ENCODE data around the gene ARVCF. TPM values are rescaled to one million over a fixed set of nuclear protein-coding genes. Genes with fewer than 3 reads are reported as not detected.

Gene ARVCF
- total and polyA plus RNA-seq, 9 of the 15 experiments (the other 6 are each of a cell fraction or from before 2014, with no cell fraction given): 0.03 to 97.4 (median 15.6) TPM

GRCh38 chr22:20021196-20022181, 4.9 kb upstream of the ARVCF start (continued):
- TF ChIP-seq, protein P1, sequence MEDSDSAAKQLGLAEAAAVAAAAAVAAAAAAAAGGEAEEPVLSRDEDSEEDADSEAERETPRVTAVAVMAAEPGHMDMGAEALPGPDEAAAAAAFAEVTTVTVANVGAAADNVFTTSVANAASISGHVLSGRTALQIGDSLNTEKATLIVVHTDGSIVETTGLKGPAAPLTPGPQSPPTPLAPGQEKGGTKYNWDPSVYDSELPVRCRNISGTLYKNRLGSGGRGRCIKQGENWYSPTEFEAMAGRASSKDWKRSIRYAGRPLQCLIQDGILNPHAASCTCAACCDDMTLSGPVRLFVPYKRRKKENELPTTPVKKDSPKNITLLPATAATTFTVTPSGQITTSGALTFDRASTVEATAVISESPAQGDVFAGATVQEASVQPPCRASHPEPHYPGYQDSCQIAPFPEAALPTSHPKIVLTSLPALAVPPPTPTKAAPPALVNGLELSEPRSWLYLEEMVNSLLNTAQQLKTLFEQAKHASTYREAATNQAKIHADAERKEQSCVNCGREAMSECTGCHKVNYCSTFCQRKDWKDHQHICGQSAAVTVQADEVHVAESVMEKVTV (CRISPR knock-in tag; IDR thresholded peaks at IDR 0.05): peak; percentile 22; the same call in 1 of the 2 replicates
- 0 out of 2 replicates have a peak, but pooled peaks have one; percentile 29 for TF ChIP-seq ZNF354B (CRISPR knock-in tag; IDR thresholded peaks at IDR 0.05)
- no peak for TF ChIP-seq PHB2 (IDR thresholded peaks at IDR 0.05; ENCODE audit: low read depth)
- TF ChIP-seq ARID2 (IDR thresholded peaks at IDR 0.05): no peak
- TF ChIP-seq CHD4 (IDR thresholded peaks at IDR 0.05; ENCODE audit: insufficient read depth, insufficient replicate concordance, low read depth, low read length, poor library complexity, severe bottlenecking): peak; percentile 43
- TF ChIP-seq ZNF143 (CRISPR knock-in tag; IDR thresholded peaks at IDR 0.05): no peak
- TF ChIP-seq, protein P2, sequence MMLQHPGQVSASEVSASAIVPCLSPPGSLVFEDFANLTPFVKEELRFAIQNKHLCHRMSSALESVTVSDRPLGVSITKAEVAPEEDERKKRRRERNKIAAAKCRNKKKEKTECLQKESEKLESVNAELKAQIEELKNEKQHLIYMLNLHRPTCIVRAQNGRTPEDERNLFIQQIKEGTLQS (IDR thresholded peaks at IDR 0.05): no peak
- TF ChIP-seq, protein P2 (CRISPR knock-in tag; conservative IDR thresholded peaks at IDR 0.05): peak; percentile 73
- TF ChIP-seq ELF1 (tag; IDR thresholded peaks at IDR 0.05): no peak
- peak; percentile 100; the same call in 1 of the 2 replicates for TF ChIP-seq PHF8 (IDR thresholded peaks at IDR 0.05; ENCODE audit: borderline replicate concordance, low read length)
- no peak; the same call in 1 of the 2 replicates for TF ChIP-seq ZHX1 (conservative IDR thresholded peaks at IDR 0.05; ENCODE audit: low read length)
- TF ChIP-seq, protein P3, sequence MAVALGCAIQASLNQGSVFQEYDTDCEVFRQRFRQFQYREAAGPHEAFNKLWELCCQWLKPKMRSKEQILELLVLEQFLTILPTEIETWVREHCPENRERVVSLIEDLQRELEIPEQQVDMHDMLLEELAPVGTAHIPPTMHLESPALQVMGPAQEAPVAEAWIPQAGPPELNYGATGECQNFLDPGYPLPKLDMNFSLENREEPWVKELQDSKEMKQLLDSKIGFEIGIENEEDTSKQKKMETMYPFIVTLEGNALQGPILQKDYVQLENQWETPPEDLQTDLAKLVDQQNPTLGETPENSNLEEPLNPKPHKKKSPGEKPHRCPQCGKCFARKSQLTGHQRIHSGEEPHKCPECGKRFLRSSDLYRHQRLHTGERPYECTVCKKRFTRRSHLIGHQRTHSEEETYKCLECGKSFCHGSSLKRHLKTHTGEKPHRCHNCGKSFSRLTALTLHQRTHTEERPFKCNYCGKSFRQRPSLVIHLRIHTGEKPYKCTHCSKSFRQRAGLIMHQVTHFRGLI (CRISPR knock-in tag; IDR thresholded peaks at IDR 0.05): peak; percentile 56; the same call in 1 of the 2 replicates
- TF ChIP-seq, protein P4, sequence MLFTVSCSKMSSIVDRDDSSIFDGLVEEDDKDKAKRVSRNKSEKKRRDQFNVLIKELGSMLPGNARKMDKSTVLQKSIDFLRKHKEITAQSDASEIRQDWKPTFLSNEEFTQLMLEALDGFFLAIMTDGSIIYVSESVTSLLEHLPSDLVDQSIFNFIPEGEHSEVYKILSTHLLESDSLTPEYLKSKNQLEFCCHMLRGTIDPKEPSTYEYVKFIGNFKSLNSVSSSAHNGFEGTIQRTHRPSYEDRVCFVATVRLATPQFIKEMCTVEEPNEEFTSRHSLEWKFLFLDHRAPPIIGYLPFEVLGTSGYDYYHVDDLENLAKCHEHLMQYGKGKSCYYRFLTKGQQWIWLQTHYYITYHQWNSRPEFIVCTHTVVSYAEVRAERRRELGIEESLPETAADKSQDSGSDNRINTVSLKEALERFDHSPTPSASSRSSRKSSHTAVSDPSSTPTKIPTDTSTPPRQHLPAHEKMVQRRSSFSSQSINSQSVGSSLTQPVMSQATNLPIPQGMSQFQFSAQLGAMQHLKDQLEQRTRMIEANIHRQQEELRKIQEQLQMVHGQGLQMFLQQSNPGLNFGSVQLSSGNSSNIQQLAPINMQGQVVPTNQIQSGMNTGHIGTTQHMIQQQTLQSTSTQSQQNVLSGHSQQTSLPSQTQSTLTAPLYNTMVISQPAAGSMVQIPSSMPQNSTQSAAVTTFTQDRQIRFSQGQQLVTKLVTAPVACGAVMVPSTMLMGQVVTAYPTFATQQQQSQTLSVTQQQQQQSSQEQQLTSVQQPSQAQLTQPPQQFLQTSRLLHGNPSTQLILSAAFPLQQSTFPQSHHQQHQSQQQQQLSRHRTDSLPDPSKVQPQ (CRISPR knock-in tag; IDR thresholded peaks at IDR 0.05; ENCODE audit: borderline replicate concordance): peak; percentile 23; the same call in 1 of the 2 replicates
- peak; percentile 97; the same call in 1 of the 2 replicates for TF ChIP-seq NR4A1 (CRISPR knock-in tag; IDR thresholded peaks at IDR 0.05)
- peak; percentile 51; the same call in 1 of the 2 replicates for TF ChIP-seq NR4A1 (tag; IDR thresholded peaks at IDR 0.05)
- peak; percentile 6; the same call in 1 of the 2 replicates for TF ChIP-seq ZNF586 (CRISPR knock-in tag; conservative IDR thresholded peaks at IDR 0.05)

All from K562 (cell line).